ENCODE results near the gene TSNAXIP1.

- TF ChIP-seq POLR2A (IDR thresholded peaks at IDR 0.05) (no peak), CTCF (IDR thresholded peaks at IDR 0.05) (no peak)
These were observed 31.4 kb upstream of the TSNAXIP1 start for GRCh38 chr16:67775273-67775672.
